K562 (cell line): ENCODE measurements around the gene MGAT4B. TPM values are rescaled to one million over a fixed set of nuclear protein-coding genes. Genes with fewer than 3 reads are reported as not detected.
A peak's percentile ranks its signal among the peaks of the same experiment; 100 is the strongest.

Experiments used
- ATF7 ChIP-seq: fragments of 450-650 bp; IDR thresholded peaks from 2 replicates; pipeline ENCODE4 v1.7.1; 2014; ENCODE audit warnings: mild to moderate bottlenecking, moderate library complexity
- CEBPB ChIP-seq: fragments of 450-650 bp; IDR thresholded peaks from 2 replicates; pipeline ENCODE4 v1.6.1; 2016; ENCODE audit warnings: missing genetic modification characterization, missing compliant biosample characterization
- CXXC5 ChIP-seq: fragments of 250-450 bp; sonication (Bioruptor Pico); IDR thresholded peaks from 2 replicates; pipeline ENCODE4 v1.8.0; 2022; ENCODE audit warnings: inconsistent platforms, mild to moderate bottlenecking, moderate library complexity
- ELF1 ChIP-seq: fragments of 200-800 bp; sonication (Bioruptor generic); IDR thresholded peaks from 2 replicates; pipeline ENCODE4 v1.6.1; 2016; ENCODE audit warnings: missing genetic modification characterization, missing compliant biosample characterization
- EP300 ChIP-seq: IDR thresholded peaks from 2 replicates; pipeline ENCODE4 v1.6.1; 2012; ENCODE audit warnings: low read length, improper control_type of control experiment
- FOXK1 ChIP-seq: sonication (generic); formaldehyde crosslinking; IDR thresholded peaks from 2 replicates; pipeline ENCODE4 v1.8.0; 2022; ENCODE audit warnings: missing genetic modification reagents, mild to moderate bottlenecking, borderline replicate concordance
- ID3 ChIP-seq, 2 experiments: fragments of 250-450 bp in 1 of 2; fragments of 450-650 bp in 1 of 2; sonication (Bioruptor Pico) in 1 of 2; IDR thresholded peaks; 2 replicates each; pipeline versions ENCODE4 v1.6.1 to v1.8.0; 2016 to 2021; ENCODE audit warnings: mild to moderate bottlenecking in 2 of 2, moderate library complexity in 2 of 2, missing compliant biosample characterization in 1 of 2, missing genetic modification characterization in 1 of 2
- MEF2D ChIP-seq: conservative IDR thresholded peaks from 2 replicates; pipeline ENCODE4 v1.6.1; 2016; ENCODE audit warnings: low read depth, missing genetic modification characterization, missing compliant biosample characterization
- NFRKB ChIP-seq: fragments of 450-650 bp; IDR thresholded peaks from 2 replicates; pipeline ENCODE4 v1.6.1; 2016; ENCODE audit warnings: low read depth
- PRPF4 ChIP-seq: fragments of 200-400 bp; formaldehyde crosslinking; IDR thresholded peaks from one replicate; pipeline ENCODE4 v1.6.1; 2017; ENCODE audit warnings: low read length, low read depth, mild to moderate bottlenecking; ENCODE audit not compliant: insufficient read depth, poor library complexity, severe bottlenecking
- RBM39 ChIP-seq: fragments of 200-400 bp; formaldehyde crosslinking; optimal IDR thresholded peaks from 2 replicates; pipeline ENCODE3; 2018; ENCODE audit warnings: low read depth, low read length
- RREB1 ChIP-seq: fragments of 250-450 bp; sonication (Bioruptor Pico); IDR thresholded peaks from 2 replicates; pipeline ENCODE4 v1.4.0; 2020
- TFE3 ChIP-seq: fragments of 450-650 bp; formaldehyde crosslinking; IDR thresholded peaks from 2 replicates; pipeline ENCODE4 v1.4.0; 2020; ENCODE audit warnings: mild to moderate bottlenecking, mixed read lengths
- ZHX1 ChIP-seq: fragments of 150-350 bp; conservative IDR thresholded peaks from 2 replicates; pipeline ENCODE4 v1.6.1; 2014; ENCODE audit warnings: low read length
- ZNF134 ChIP-seq: fragments of 250-450 bp; sonication (Bioruptor Pico); conservative IDR thresholded peaks from 2 replicates; pipeline ENCODE4 v1.4.0; 2020
- ZNF197 ChIP-seq: fragments of 200-800 bp; sonication (Bioruptor generic); IDR thresholded peaks from 2 replicates; pipeline ENCODE4 v1.6.1; 2016; ENCODE audit warnings: low read depth, missing genetic modification characterization, missing compliant biosample characterization
- polyA plus RNA-seq, 8 experiments: library from polyadenylated mRNA; depleted of rRNA in 4 of 8; stranded (reverse) in 5 of 8; unstranded in 3 of 8; fragments of >200 nt; fragmentation: Nextera tagmentation in 2 of 8; fragmentation: Illumina TruSeq in 1 of 8; extraction: Ambion mirVana in 2 of 8; extraction: Trizol in 1 of 8; gene quantifications; 2 replicates each; pipeline versions ENCODE4 v1.2.1 to v1.2.3, GENCODE V29; 2011 to 2014; ENCODE audit warnings: inconsistent platforms in 1 of 8, missing spikeins in 1 of 8
- total RNA-seq, 7 experiments: library from RNA; depleted of rRNA in 6 of 7; stranded (reverse); fragments of >200 nt in 6 of 7; fragmentation: Illumina TruSeq in 2 of 7; extraction: Trizol in 2 of 7; gene quantifications; 2 replicates each; pipeline versions ENCODE4 v1.2.1 to v1.2.3, GENCODE V29; 2011 to 2021; ENCODE audit warnings: low replicate concordance in 1 of 7

The MGAT4B gene
- total and polyA plus RNA-seq, 9 of the 15 experiments (the other 6 are each of a cell fraction or from before 2014, with no cell fraction given), result 0.34 to 133 (median 75.4) TPM

GRCh38 chr5:179818746-179819295 lies 12.2 kb upstream of the MGAT4B start (continued):
- no peak for TF ChIP-seq ZHX1
- peak; percentile 88 for TF ChIP-seq EP300
- peak; percentile 61; the same call in 1 of the 2 replicates for TF ChIP-seq MEF2D (tag)
- TF ChIP-seq PRPF4, result peak; percentile 67
- peak; percentile 75 for TF ChIP-seq ELF1 (tag)
- peak; percentile 92 for TF ChIP-seq CXXC5 (CRISPR knock-in tag)
- TF ChIP-seq ID3 (CRISPR knock-in tag; IDR thresholded peaks at IDR 0.05), result no peak
- peak; percentile 21; the same call in 1 of the 2 replicates for TF ChIP-seq ID3 (tag; IDR thresholded peaks at IDR 0.05)
- TF ChIP-seq ZNF134 (CRISPR knock-in tag), result peak; percentile 48; the same call in 1 of the 2 replicates
- peak; percentile 96 for TF ChIP-seq ATF7
- no peak for TF ChIP-seq RBM39
- no peak for TF ChIP-seq NFRKB
- peak; percentile 18; the same call in 1 of the 2 replicates for TF ChIP-seq ZNF197
- peak; percentile 85 for TF ChIP-seq CEBPB (tag)
- peak; percentile 57; the same call in 1 of the 2 replicates for TF ChIP-seq FOXK1
- TF ChIP-seq RREB1, result peak; percentile 74; the same call in 1 of the 2 replicates
- peak; percentile 82 for TF ChIP-seq TFE3 (CRISPR knock-in tag)
